OCI-LY1 (cell line): ENCODE results near the gene ZBTB1.

Experiments
- EZH2 ChIP-seq: fragments of 200-600 bp; sonication (generic), shearing (Covaris generic); IDR thresholded peaks from 2 replicates; pipeline ENCODE4 v1.8.0; 2017; ENCODE audit warnings: borderline replicate concordance, mixed run types, mild to moderate bottlenecking, antibody characterized with exemption, low read length, moderate library complexity, mixed read lengths
- TF ChIP-seq, protein P1 (sequence below): fragments of 200-600 bp; sonication (generic), shearing (Covaris generic); IDR thresholded peaks from 2 replicates; pipeline ENCODE4 v1.5.1; 2017; ENCODE audit warnings: mild to moderate bottlenecking, antibody characterized with exemption, low read length, moderate library complexity, mixed read lengths

DNA sequence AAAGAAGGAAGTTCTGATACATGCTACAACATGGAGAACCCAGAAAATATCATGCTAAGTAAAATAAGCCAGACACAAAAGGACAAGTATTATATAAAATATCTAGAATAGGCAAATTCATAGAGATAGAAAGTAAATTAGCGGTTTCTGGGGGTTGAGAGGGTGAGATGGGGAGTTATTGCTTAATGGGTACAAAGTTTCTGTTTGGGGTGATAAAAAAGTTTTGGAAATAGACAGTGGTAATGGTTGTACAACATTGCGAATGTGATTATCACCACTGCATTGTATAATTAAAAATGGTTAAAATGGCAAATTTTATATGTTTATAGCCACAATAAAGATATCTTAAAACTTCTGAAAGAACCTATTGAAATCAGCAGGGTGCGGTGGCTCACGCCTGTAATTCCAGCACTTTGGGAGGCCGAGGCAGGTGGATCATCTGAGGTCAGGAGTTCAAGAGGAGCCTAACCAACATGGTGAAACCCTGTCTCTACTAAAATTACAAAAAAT, 15.9 kb upstream of the ZBTB1 start:
- TF ChIP-seq, protein P1, sequence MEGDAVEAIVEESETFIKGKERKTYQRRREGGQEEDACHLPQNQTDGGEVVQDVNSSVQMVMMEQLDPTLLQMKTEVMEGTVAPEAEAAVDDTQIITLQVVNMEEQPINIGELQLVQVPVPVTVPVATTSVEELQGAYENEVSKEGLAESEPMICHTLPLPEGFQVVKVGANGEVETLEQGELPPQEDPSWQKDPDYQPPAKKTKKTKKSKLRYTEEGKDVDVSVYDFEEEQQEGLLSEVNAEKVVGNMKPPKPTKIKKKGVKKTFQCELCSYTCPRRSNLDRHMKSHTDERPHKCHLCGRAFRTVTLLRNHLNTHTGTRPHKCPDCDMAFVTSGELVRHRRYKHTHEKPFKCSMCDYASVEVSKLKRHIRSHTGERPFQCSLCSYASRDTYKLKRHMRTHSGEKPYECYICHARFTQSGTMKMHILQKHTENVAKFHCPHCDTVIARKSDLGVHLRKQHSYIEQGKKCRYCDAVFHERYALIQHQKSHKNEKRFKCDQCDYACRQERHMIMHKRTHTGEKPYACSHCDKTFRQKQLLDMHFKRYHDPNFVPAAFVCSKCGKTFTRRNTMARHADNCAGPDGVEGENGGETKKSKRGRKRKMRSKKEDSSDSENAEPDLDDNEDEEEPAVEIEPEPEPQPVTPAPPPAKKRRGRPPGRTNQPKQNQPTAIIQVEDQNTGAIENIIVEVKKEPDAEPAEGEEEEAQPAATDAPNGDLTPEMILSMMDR, result no peak
- TF ChIP-seq EZH2, result no peak
